ENCODE data around the gene BCAM.

The BCAM gene

GRCh38 chr19:44819246-44819832 lies 10.4 kb downstream of the BCAM start:
- Histone ChIP-seq H3K4me2 (ENCODE audit: low read length) (no peak overlapping the region), H3K27ac (ENCODE audit: low read depth, low read length) (no peak overlapping the region)

GRCh38 chr19:44820648-44821609 lies 12.0 kb downstream of the BCAM start:
- H3K36me3 ChIP-seq (ENCODE audit: control insufficient read depth, low read length): no peaks in the 10 kb centered on the region
- H3K27me3 ChIP-seq (ENCODE audit: control insufficient read depth, low read length): peaks cover 2% of the 10 kb centered on the region; the same call in 1 of the 2 replicates
- H3K4me1 ChIP-seq (ENCODE audit: control insufficient read depth, low read length): no peaks in the 10 kb centered on the region
- H3K79me2 ChIP-seq (ENCODE audit: control insufficient read depth, low read length): no peaks in the 10 kb centered on the region
- no peaks in the 10 kb centered on the region for H3F3A ChIP-seq (ENCODE audit: control insufficient read depth, insufficient read depth)
- no peak overlapping the region for H3K4me3 ChIP-seq (ENCODE audit: low read length)
- H3K4me2 ChIP-seq (ENCODE audit: low read length): no peak overlapping the region
- no peak overlapping the region for H3K27ac ChIP-seq (ENCODE audit: low read depth, low read length)
- no peaks in the 10 kb centered on the region for H3K9me3 ChIP-seq (ENCODE audit: control insufficient read depth, insufficient read depth, low read length)
- TF ChIP-seq EZH2phosphoT487 (IDR thresholded peaks at IDR 0.05; ENCODE audit: borderline replicate concordance, low read length) (no peak), CTCF (IDR thresholded peaks at IDR 0.05; ENCODE audit: low read depth, low read length, poor library complexity, severe bottlenecking) (no peak)
- no peaks in the 10 kb centered on the region for H3K9me2 ChIP-seq (replicated peaks; ENCODE audit: control insufficient read depth, low read length)
- H4K20me1 ChIP-seq (ENCODE audit: control insufficient read depth, insufficient read depth, low read depth, low read length): no peaks in the 10 kb centered on the region

More at GRCh38 chr19:44819246-44819832, 10.4 kb downstream of the BCAM start:
- H3F3A ChIP-seq (ENCODE audit: control insufficient read depth, insufficient read depth): no peaks in the 10 kb centered on the region
- H3K4me3 ChIP-seq (ENCODE audit: low read length): no peak overlapping the region
- no peaks in the 10 kb centered on the region for H3K9me3 ChIP-seq (ENCODE audit: control insufficient read depth, insufficient read depth, low read length)
- no peaks in the 10 kb centered on the region for H3K36me3 ChIP-seq (ENCODE audit: control insufficient read depth, low read length)
- no peak for TF ChIP-seq EZH2phosphoT487 (IDR thresholded peaks at IDR 0.05; ENCODE audit: borderline replicate concordance, low read length)
- no peak for TF ChIP-seq CTCF (IDR thresholded peaks at IDR 0.05; ENCODE audit: low read depth, low read length, poor library complexity, severe bottlenecking)
- H3K27me3 ChIP-seq (ENCODE audit: control insufficient read depth, low read length): no peaks in the 10 kb centered on the region
- no peaks in the 10 kb centered on the region for H4K20me1 ChIP-seq (ENCODE audit: control insufficient read depth, insufficient read depth, low read depth, low read length)
- H3K79me2 ChIP-seq (ENCODE audit: control insufficient read depth, low read length): no peaks in the 10 kb centered on the region
- H3K4me1 ChIP-seq (ENCODE audit: control insufficient read depth, low read length): no peaks in the 10 kb centered on the region
- no peaks in the 10 kb centered on the region for H3K9me2 ChIP-seq (replicated peaks; ENCODE audit: control insufficient read depth, low read length)

GRCh38 chr19:44822177-44822576 lies 13.3 kb downstream of the BCAM start:
- Histone ChIP-seq H3F3A (ENCODE audit: control insufficient read depth, insufficient read depth) (no peaks in the 10 kb centered on the region), H3K79me2 (ENCODE audit: control insufficient read depth, low read length) (no peaks in the 10 kb centered on the region), H3K4me2 (ENCODE audit: low read length) (no peak overlapping the region), H3K27ac (ENCODE audit: low read depth, low read length) (no peak overlapping the region), H3K36me3 (ENCODE audit: control insufficient read depth, low read length) (no peaks in the 10 kb centered on the region), H3K4me3 (ENCODE audit: low read length) (no peak overlapping the region), H3K4me1 (ENCODE audit: control insufficient read depth, low read length) (no peaks in the 10 kb centered on the region), H3K9me3 (ENCODE audit: control insufficient read depth, insufficient read depth, low read length) (no peaks in the 10 kb centered on the region), H4K20me1 (ENCODE audit: control insufficient read depth, insufficient read depth, low read depth, low read length) (no peaks in the 10 kb centered on the region), H3K27me3 (ENCODE audit: control insufficient read depth, low read length) (peaks cover 2% of the 10 kb centered on the region; the same call in 1 of the 2 replicates), H3K9me2 (replicated peaks; ENCODE audit: control insufficient read depth, low read length) (no peaks in the 10 kb centered on the region)
- TF ChIP-seq EZH2phosphoT487 (IDR thresholded peaks at IDR 0.05; ENCODE audit: borderline replicate concordance, low read length) (no peak), CTCF (IDR thresholded peaks at IDR 0.05; ENCODE audit: low read depth, low read length, poor library complexity, severe bottlenecking) (no peak)
